Islet precursor cell (in vitro differentiated cells): ENCODE measurements around the gene REM1.
A peak's percentile ranks its signal among the peaks of the same experiment; 100 is the strongest.
"Not testable (repeated sequence)": the region's sequence is repeated elsewhere in the genome, so short reads cannot be mapped to it uniquely, and the experiment has no call there.

Experiments used
- DNase-seq: peaks from one replicate; pipeline ENCODE4 v3.0.0-alpha.2; 2018

The REM1 gene

GRCh38 chr20:31485450-31486339 is 10.6 kb downstream of the REM1 start:
- no peak for DNase-seq

GRCh38 chr20:31488115-31488514 is 13.0 kb downstream of the REM1 start:
- DNase-seq: no peak

DNA sequence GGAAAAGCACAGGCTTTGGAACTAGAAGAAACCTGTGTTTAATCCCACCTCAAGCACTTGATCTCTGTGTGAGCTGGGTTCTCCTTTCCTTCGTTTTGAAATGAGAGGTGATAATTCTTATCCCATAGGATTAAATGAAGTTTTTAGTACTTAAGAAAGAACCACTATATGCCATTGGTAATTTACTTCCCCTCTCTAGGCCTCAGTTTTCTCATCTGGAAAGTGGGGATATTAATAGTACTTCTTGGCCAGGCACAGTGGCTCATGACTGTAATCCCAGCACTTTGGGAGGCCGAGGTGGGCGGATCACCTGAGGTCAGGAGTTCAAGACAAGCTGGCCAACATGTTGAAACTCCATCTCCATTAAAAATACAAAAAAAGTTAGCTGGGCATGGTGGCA is 14.1 kb downstream of the REM1 start:
- DNase-seq: no peak

GRCh38 chr20:31490752-31491151 is 15.7 kb downstream of the REM1 start:
- no peak for DNase-seq

DNA sequence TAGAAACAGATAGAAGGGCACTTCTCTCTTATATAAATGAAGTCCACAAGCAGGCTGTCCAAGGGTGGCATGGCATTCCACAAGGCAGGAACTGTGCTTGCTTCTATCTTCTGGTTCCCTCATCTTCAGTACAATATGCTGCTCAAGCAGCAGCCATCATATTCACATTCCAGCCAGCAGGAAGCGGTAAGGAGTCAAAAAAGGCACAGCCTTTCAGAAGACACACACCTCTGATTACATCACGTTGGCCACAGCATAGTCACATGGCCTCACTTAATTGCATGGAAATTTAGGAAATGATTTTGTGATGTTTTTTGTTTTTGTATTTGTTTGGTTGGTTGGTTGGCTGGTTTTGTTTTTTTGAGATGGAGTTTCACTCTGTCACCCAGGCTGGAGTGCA is 19.0 kb downstream of the REM1 start:
- peak; percentile 68 for DNase-seq

- DNase-seq: no peak
Observed at GRCh38 chr20:31496761-31497295, 21.7 kb downstream of the REM1 start.

DNA sequence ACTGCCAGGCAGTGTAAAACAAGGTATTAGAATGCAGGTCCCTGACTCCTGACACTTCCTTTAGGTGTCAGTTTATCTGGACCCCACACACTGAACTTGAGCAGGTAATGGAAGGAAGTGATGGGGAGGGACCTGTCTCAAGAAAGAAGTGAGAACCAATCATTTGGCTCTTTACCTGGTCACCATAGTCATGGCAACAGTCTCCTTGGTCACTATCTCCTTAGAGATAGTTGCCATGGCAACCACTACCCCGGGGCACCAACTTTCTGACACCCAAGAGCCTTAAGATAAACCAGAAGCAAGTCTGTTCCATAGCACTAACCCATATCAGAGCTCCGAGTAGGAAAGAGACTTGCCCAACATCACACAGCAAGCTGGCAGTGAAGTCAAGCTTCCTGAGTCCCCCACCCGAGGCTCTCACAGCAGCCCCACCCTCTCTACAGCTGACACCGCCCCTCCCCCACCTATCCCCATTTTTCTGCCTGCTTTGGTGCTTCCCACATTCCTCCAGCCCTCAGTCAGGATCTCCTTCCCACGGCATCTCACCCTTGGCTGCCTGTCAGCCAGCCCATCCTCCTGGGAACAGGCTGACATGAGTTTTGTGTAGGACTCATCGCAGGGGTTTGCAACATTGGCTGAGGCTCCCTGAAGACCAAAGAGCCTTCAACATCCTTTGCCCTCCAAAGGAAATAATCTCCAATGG is 22.9 kb downstream of the REM1 start:
- DNase-seq: peak; percentile 59

GRCh38 chr20:31500527-31500926 is 25.4 kb downstream of the REM1 start:
- no peak for DNase-seq

DNA sequence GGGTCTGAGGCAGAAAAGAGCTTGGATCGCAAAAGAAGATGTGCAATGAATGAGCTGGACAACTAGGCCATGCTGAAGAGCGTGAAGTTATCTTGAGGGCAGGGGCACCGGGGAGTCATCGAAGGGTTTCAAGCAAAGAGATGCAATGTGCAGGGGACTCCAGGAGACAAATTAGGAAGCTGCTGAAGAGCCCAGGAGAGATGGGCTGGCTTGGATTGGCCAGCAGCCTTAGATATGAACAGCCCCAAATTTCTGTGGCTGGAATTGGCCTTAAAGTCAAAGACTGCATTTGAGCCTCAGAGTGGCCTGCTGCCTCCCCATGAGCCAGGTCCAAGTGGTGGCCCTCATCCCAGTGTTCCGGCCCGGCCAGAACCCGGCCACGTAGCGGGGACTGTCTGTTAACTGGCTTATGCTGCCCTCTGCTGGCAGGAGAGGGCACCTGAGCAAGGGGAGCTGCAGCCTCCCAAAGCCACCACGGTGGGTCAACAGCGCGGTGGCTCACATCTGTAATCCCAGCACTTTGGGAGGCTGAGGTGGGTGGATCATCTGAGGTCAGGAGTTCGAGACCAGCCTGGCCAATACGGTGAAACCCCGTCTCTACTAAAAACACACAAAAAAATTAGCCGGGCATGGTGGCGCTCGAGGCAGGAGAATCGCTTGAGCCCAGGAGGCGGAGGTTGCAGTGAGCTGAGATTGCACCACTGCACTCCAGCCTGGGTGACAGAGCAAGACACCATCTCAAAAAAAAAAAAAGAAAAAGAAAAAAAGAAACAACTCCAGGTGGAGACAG is 28.0 kb downstream of the REM1 start:
- peak; percentile 88 for DNase-seq

GRCh38 chr20:31505903-31506302 is 30.8 kb downstream of the REM1 start:
- DNase-seq: no peak

GRCh38 chr20:31508517-31509244 is 33.6 kb downstream of the REM1 start:
- DNase-seq: no peak

DNA sequence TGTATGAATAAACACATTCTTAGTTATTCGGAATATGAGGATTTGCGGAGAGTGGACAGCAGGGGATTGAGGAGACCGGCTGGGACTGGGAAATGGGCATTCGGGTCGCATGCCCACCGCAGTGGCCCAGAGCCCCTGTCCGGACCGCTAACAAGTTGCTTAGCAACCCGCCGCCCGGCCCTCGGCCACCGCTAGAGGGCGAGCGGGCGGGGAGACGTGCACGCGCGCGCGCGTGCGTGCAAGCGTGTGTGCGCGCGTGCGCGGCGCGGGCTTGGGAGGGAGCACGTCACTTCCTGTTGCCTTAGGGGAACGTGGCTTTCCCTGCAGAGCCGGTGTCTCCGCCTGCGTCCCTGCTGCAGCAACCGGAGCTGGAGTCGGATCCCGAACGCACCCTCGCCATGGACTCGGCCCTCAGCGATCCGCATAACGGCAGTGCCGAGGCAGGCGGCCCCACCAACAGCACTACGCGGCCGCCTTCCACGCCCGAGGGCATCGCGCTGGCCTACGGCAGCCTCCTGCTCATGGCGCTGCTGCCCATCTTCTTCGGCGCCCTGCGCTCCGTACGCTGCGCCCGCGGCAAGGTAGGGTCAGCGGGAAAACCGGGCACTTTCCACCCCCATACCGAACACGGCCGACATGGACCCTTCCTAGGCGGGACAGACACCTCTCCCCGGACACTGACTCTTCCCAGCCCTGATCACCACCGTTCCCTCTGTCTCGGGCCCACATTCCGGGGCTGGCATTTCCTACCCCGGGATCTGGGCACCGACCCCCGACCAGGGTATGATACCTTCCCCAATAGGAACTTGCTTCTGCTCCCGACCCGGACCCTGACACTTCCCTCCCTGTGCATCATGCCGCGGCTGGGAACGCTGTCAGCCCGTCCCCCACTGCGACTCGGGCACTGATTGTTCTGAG is 39.3 kb downstream of the REM1 start, which contains the start of gene HM13:
HM13 (plus strand) TSS at position 289 of the 918 bp plus-strand sequence; CDS start at position 399, 110 bp downstream.
- peak; percentile 96 for DNase-seq

- DNase-seq: no peak
Observed at GRCh38 chr20:31515072-31515774, 40.1 kb downstream of the REM1 start.

DNA sequence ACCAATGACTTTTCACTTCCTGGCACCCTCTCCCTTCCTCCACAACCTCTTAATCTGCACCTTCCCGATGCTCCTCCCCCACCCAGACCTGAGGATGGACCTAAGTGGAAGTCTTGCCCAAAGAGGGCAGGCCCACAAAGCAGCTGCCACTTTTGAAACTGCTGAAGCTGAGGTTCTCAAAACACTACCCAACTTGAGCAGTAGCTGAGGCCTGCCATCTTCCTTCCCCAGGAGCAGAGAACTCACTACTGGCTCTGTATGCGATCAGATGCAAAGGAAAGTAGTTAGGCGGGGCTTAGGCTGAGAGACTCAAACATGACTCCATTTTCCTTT is 40.7 kb downstream of the REM1 start:
- DNase-seq: no peak

GRCh38 chr20:31516166-31516565 is 41.1 kb downstream of the REM1 start:
- DNase-seq: no peak

- no peak for DNase-seq
Observed at GRCh38 chr20:31516651-31517050, 41.6 kb downstream of the REM1 start.

- peak; percentile 89 for DNase-seq
Observed at GRCh38 chr20:31517373-31517772, 42.3 kb downstream of the REM1 start.

GRCh38 chr20:31521267-31521666 is 46.2 kb downstream of the REM1 start:
- DNase-seq: not testable (repeated sequence)

DNA sequence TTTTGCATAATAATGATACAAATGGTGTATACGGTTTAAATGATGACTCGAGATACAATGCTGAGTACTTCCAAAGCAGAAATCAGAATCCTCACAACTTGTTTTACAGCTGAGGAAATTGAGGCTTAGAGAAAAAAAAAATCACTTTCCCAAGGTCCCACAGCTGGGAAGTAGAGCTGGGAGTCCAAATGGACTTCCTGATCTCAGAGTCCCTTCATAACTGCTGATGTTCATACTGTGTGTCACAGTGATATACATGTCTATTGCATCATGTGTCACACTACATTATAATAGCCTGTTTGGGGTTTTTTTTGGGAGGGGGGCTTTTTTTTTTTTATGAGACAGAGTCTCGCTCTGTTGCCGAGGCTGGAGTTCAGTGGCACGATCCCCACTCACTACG is 47.6 kb downstream of the REM1 start:
- no peak for DNase-seq
